Uterus (tissue), 4 donors: ENCODE results near the gene NUTM2B. TPM values are rescaled to one million over a fixed set of nuclear protein-coding genes. Genes with fewer than 3 reads are reported as not detected.
"Not testable (repeated sequence)": the region's sequence is repeated elsewhere in the genome, so short reads cannot be mapped to it uniquely, and the experiment has no call there.

Experiments used
- DNase-seq, 2 donors: peaks; one replicate each; pipeline ENCODE4 v3.0.0-alpha.2; 2019 to 2020
- H3K27ac ChIP-seq, 2 donors: fragments of 200-600 bp; sonication (generic); 1 replicate in 1 of 2; 2 replicates in 1 of 2; pipeline ENCODE4 v1.5.1; 2016 to 2018
- H3K27me3 ChIP-seq, 2 donors: fragments of 200-600 bp; sonication (generic); one replicate each; pipeline ENCODE4 v1.5.1; 2018 to 2019; ENCODE audit warnings: control low read depth in 1 of 2
- H3K36me3 ChIP-seq, 2 donors: fragments of 200-600 bp; sonication (generic); one replicate each; pipeline ENCODE4 v1.5.1; 2019; ENCODE audit warnings: control low read depth in 1 of 2
- H3K4me1 ChIP-seq, 2 donors: fragments of 200-600 bp; sonication (generic); one replicate each; pipeline ENCODE4 v1.5.1; 2018 to 2019; ENCODE audit warnings: control low read depth in 1 of 2
- H3K4me3 ChIP-seq, 2 donors: fragments of 200-600 bp; sonication (generic); 1 replicate in 1 of 2; 2 replicates in 1 of 2; pipeline ENCODE4 v1.5.1; 2018 to 2019; ENCODE audit warnings: mild to moderate bottlenecking in 1 of 2
- H3K9me3 ChIP-seq, 2 donors: fragments of 200-600 bp; sonication (generic); one replicate each; pipeline ENCODE4 v1.5.1; 2019; ENCODE audit warnings: control low read depth in 1 of 2
- intact Hi-C: fragments of 100-400 bp; cut with DNase I; formaldehyde crosslinking; loops from one replicate; pipeline ENCODE4 v1.15.1; 2023; ENCODE audit warnings: low total_unique reads
- total RNA-seq, 4 donors: library from RNA; depleted of rRNA in 3 of 4; stranded (reverse); fragments of >200 nt in 3 of 4; gene quantifications; one replicate each; pipeline versions ENCODE4 v1.1.0 to v1.2.4, GENCODE V29; 2014 to 2023
- donor health status: DM: yes; HTN: yes; CAD: no.

Gene NUTM2B
- total RNA-seq: 1 to 10 TPM in 1 of 4 donors, under 1 TPM in 1, not detected in 2; 0.41 to 1.3 TPM

DNA sequence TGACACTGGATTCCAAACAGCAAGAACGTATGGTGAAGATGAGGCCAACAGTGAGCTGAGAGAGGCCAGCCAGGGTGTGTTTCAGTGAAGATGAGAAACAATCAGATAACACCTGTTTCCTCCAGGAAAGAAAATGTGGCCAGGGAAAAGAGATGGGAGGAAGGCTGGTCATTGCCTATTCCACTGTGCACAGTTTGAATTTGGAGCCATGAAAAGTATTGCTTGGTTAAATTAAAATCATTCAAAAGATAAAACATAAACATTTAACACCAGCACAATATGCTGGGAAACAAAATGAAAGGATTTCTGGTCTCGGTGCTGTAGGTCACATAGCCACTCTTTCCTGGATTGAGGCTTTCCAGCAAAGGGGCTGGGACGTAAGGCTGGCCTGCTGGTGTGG, at the start of gene NUTM2B:
Gene NUTM2B, plus strand, starts transcription at position 301 of the 400 bp plus-strand sequence. CDS start 383 bp downstream, outside the sequence.
- H3K4me1 ChIP-seq, H3K36me3 ChIP-seq, intact Hi-C loops, H3K27me3 ChIP-seq, DNase-seq, H3K4me3 ChIP-seq, H3K9me3 ChIP-seq, H3K27ac ChIP-seq: not testable (repeated sequence)

DNA sequence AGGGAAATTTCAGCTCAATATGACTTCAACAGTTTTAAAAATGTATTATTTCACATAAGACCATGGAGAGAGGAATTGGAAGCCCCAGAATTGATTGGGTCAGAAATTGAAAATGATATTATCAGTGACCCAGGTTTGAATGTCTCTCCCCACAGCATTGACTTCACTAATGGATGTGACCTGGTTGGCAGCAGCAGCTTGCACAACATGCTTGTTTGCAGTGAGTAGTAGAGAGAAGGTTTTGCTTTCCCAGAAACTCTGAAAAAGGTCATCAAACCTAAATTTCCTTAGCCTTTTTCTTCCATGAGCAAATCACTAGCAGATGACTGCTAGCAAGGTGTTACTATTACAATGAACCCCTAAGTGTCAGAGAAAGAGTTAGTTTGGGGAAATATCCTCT, 39.7 kb upstream of the NUTM2B start:
- H3K9me3 ChIP-seq, H3K4me3 ChIP-seq, H3K4me1 ChIP-seq, H3K27ac ChIP-seq, H3K36me3 ChIP-seq, H3K27me3 ChIP-seq, intact Hi-C loops, DNase-seq: not testable (repeated sequence)

DNA sequence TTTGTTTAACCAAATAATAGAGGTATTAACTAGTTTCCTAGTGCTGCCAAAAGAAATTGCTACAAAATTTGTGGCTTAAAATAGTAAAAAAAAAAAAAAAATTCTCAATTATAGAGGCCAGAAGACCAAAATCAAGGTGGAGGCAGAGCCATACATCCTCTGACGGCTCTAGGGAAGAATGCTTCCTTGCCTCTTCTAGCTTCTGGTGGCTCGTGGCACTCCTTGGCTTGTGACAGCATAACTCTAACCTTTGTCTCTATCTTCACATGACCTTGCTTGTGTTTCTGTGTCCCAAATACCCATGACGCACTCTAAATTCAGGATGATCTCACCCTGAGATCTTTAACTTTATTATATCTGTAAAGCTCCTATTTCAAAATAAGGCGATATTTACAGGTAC, 38.3 kb upstream of the NUTM2B start:
- H3K27me3 ChIP-seq, DNase-seq, H3K9me3 ChIP-seq, H3K4me3 ChIP-seq, H3K36me3 ChIP-seq, intact Hi-C loops, H3K4me1 ChIP-seq, H3K27ac ChIP-seq: not testable (repeated sequence)

DNA sequence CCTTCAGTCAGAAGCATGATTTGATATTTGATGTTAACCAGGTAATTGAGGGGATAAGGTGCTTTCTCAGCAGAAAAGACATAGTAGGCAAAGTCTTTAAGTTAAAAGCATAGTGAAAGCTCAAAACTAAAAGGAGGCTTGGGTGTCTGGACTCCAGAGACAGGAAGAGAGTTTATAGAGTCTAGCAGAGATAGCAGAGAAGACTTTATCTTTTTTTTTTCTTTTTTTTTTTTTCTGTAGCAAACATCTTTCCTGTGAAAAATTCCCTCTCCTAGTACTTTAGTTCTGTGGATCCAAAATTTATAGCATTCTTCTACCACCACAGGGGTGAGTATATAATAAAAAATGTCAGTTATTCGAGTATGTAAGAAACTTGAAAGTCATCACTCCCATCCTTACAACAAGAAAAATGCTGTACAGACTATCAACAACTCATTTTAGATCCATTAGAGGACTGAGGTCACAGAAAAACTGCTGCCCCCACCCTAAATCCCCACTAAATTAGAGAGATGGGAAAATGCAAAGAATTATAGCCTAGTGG, 33.7 kb upstream of the NUTM2B start:
- H3K27ac ChIP-seq, H3K4me1 ChIP-seq, DNase-seq, H3K36me3 ChIP-seq, H3K9me3 ChIP-seq, H3K27me3 ChIP-seq, H3K4me3 ChIP-seq, intact Hi-C loops: not testable (repeated sequence)

DNA sequence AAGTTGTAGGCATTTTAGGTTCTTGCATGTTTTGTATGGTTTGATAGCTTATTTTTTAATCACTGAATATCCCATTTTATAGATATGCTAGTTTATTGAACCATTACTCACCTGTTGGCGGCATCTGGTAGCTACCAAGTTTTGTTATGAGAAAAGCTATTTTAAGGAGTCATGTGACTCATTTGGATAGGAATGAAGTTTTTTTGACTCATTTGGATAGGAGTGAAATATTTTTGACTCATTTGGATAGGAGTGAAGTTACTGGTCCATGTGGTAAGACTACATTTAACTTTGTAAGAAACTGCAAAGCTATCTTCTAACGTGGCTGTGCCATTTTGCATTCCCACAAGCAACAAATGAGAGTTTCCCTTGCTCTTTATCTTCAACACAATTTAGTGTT, 28.1 kb upstream of the NUTM2B start:
- H3K4me1 ChIP-seq, H3K4me3 ChIP-seq, H3K9me3 ChIP-seq, H3K36me3 ChIP-seq, DNase-seq, intact Hi-C loops, H3K27ac ChIP-seq, H3K27me3 ChIP-seq: not testable (repeated sequence)

GRCh38 chr10:79683026-79683883, 19.8 kb upstream of the NUTM2B start:
- H3K4me1 ChIP-seq, DNase-seq, H3K36me3 ChIP-seq, H3K27ac ChIP-seq, H3K9me3 ChIP-seq, H3K27me3 ChIP-seq, H3K4me3 ChIP-seq, intact Hi-C loops: not testable (repeated sequence)

DNA sequence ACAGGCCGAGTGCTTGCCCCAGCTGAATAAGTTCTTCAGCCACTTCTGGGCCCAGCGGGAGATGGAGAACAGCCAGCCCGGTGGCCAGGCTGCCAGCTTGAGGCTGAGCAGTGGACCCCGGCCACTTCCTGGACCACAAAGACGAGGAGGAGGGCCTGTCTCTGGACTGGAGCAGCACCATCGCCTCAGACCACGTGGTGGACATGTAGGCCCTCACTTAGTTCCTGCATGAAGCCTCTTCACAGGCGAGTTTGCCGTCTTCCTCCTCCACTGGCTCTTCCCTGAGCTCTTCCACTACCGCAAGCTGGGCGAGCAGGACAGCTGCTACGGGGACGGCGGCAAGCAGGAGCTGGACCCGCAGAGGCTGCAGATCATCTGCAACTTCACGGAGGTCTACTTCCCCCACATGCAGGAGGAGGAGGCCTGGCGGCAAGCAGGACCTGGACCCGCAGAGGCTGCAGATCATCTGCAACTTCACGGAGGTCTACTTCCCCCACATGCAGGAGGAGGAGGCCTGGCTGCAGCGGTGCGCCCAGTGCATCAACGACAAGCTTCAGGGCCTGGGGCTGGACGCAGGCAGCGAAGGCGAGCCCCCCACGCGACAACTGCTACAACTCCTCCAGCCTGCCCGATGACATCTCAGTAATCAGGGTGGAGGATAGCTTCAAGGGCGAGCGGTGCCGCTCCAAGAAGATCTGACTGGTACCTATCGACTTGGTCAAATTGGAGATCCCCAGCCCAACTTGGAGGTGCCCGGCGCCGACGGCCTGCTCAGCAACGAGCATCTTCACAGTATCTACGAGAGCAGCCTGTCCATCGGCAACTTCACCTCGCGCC, 18.9 kb upstream of the NUTM2B start:
- H3K4me1 ChIP-seq, intact Hi-C loops, H3K9me3 ChIP-seq, DNase-seq, H3K4me3 ChIP-seq, H3K27ac ChIP-seq, H3K36me3 ChIP-seq, H3K27me3 ChIP-seq: not testable (repeated sequence)

DNA sequence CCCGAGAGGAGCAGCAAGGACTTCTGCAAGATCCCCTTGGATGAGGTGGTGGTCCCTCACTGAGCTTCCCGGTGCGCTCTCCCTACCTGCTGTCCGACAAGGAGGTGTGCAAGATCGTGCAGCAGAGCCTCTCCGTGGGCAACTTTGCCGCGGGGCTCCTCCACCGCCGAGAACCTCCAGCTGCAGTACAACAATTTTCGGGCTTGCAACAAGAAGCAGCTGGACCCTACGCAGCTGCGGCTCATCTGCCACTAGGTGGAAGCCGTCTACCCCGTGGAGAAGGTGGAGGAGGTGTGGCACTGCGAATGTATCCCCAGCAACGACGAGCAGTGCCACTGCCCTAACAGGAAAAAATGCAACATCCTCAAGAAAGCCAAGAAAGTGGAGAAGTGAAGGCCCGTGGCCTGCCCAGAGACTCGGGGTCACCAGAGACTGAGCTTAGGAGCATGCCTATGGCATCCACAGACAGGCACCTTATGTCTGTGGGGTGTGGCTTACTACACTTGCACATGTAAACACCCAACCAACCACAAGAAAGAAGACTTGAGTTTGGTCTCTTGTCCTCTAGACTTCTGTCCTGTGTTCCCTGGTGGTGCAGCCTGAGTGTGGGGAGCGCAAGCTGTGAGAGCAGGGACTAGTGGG, 17.9 kb upstream of the NUTM2B start:
- H3K4me3 ChIP-seq, H3K27ac ChIP-seq, H3K4me1 ChIP-seq, H3K27me3 ChIP-seq, intact Hi-C loops, H3K36me3 ChIP-seq, H3K9me3 ChIP-seq, DNase-seq: not testable (repeated sequence)

DNA sequence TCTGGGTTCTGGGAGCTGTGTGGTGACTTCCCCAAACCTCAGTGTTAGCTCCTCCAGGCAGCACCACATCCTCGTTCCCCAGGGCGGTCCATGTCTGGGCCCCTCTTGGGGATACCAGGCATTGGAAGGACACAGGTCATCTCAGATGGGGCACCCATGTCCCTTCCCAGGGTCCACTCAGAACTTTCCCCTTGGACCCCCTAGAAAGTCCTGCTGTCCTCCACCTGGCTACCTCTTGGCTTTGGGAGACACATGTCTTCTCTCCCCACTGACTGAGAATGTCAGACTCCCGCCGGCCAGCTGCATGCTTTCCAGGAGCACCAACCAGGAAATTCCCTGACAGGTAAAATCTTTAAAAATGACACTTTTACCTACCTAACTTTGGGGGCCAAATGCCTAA, 16.4 kb upstream of the NUTM2B start:
- intact Hi-C loops, H3K27me3 ChIP-seq, H3K9me3 ChIP-seq, H3K4me1 ChIP-seq, H3K4me3 ChIP-seq, H3K27ac ChIP-seq, H3K36me3 ChIP-seq, DNase-seq: not testable (repeated sequence)

DNA sequence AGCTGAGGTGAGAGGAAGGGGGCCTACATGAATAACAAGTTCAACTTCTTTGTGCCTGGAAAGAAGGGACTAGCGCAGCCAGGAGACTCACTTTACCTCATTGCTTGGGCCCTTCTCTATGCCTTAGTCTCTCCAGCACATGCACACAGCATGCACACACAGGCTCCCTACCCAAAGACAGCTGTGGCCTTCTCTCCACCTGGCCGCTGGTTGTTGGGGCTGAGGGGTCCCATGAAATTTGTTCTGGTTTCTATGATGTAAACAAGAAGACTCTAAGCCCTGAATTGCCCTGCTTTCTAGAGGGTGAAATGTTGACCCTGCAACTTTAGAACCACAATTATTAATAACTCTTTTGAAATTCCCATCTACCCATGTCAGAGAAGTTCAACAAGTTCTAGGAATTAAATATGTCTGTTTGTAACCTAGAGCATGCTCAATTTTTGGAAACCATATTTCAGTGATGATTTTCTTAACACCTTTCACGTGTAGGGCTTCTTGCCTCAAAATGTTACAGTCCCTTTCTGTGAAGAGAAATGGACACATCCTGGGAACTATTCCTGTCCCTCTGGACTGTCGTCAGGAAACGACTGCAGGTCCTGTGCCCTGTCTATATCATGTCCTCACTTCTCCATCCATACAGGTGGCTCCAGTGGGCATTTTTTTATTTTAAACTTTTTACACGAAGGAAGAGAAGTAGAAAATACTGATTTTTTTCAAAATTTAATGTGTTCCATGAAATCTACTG, 15.4 kb upstream of the NUTM2B start:
- DNase-seq, H3K4me1 ChIP-seq, H3K27me3 ChIP-seq, H3K27ac ChIP-seq, H3K36me3 ChIP-seq, H3K9me3 ChIP-seq, intact Hi-C loops, H3K4me3 ChIP-seq: not testable (repeated sequence)

DNA sequence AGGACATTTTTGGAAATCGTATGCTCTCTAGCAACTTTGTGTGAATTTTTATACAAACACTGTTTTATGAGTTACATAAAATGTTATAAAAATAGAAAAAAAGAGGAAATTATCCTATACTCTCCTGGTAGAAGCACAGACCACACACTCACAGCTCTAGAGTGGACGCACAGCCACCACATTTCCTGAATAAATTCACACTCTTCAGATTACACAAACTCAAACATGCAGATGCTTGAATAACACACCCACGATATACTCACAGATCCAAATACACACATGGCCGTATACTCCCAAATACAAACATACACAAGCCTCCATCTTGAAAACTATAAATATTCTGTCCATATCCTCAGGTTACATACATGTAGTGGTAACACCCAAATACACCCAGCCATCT, 14.2 kb upstream of the NUTM2B start:
- H3K27ac ChIP-seq: not testable (repeated sequence)

GRCh38 chr10:79696596-79696995, 6.4 kb upstream of the NUTM2B start:
- H3K4me1 ChIP-seq, DNase-seq, H3K36me3 ChIP-seq, H3K4me3 ChIP-seq, H3K9me3 ChIP-seq, H3K27ac ChIP-seq, intact Hi-C loops, H3K27me3 ChIP-seq: not testable (repeated sequence)

More for the DNA sequence above, 14.2 kb upstream of the NUTM2B start:
- H3K4me3 ChIP-seq, DNase-seq, H3K27me3 ChIP-seq, H3K36me3 ChIP-seq, H3K9me3 ChIP-seq, intact Hi-C loops, H3K4me1 ChIP-seq: not testable (repeated sequence)
